ENCODE measurements around the gene PIP5K1B. TPM values are rescaled to one million over a fixed set of nuclear protein-coding genes. Genes with fewer than 3 reads are reported as not detected.

PIP5K1B gene
- total RNA-seq, 1 donor from 2014 or later: 0.15 TPM

- DNase-seq (ENCODE audit: low read depth): no peak
Measured at GRCh38 chr9:68907910-68908309, 202.9 kb downstream of the PIP5K1B start.

DNA sequence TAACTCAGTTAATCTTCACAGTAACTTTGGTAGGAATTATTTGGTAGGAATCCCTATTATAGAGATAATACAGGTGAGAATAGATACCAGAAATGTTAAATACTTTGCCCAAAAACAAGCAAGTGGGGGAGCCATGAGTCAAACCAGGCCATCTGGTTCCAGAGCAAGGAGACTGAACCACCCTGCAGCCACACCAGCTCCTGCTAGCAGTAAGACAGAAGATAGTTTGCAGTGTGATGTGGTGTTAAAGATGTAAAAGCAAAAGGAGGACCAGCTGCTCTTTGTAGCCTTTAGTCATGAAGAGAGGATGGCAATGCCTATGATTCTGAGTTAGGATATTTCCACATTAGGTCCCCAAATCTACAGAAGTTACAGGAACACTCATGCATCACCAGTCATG, 207.5 kb downstream of the PIP5K1B start:
- no peak for DNase-seq (ENCODE audit: low read depth)

DNA sequence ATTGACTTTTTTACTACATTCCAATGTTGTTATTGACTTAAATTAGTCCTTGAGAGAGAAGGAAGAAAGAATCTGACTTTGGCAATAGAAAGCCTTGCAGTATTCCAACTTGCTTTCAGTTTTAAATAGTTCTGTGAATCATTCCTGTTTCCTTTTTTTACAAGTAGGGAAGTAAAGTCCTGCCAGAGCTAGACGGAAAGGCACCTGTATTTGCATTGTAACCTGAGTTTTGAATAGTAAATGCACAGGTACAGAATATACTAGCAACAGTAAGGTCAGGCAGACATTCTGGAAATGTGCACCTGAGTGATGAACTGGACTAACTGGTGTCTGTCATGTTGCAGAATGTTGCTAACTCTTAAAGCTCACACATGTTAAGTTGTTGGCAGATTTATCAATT, 208.0 kb downstream of the PIP5K1B start:
- peak; percentile 4 for DNase-seq (ENCODE audit: low read depth)

- no peak for DNase-seq (ENCODE audit: low read depth)
Measured at GRCh38 chr9:68914751-68915150, 209.7 kb downstream of the PIP5K1B start.

GRCh38 chr9:68919661-68920060, 214.6 kb downstream of the PIP5K1B start:
- no peak for DNase-seq (ENCODE audit: low read depth)

DNA sequence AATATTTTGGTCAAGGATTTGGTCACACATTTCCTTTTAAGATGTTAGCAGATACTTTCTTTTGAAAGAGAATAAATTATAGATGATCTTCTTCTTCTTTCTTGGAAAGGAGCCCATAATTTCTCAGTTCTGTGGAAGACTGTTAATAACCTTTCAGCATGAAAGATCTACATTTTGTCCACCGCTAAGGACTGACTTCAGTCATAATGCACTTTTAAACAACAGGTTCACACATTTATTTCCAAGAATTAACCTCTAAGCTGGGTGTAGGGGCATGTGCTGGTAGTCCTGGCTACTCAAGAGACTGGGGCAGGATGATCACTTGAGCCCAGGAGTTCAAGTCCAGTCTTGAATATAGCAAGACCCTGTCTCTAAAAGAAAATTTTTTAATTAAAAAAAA, 215.9 kb downstream of the PIP5K1B start:
- no peak for DNase-seq (ENCODE audit: low read depth)

- DNase-seq (ENCODE audit: low read depth): no peak
Measured at GRCh38 chr9:68923480-68923879, 218.4 kb downstream of the PIP5K1B start.

DNA sequence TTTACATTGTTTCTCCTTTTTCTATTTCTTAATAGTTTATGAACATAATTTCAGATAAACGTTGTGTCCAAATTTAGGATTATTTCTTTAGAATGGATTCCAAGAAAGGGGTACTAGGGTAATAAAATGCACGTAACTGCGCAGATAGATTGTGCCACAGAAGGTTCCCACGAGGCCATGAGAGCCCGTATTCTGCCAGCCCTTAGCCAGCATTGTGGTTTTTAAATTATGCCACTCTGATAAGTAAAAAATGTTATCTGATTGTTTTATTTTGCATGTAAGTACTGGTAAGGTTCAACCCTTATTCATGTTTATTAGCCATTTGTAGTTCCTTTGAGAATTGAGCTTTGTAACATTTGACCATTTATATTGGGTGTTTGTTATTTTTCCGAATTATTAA, 220.1 kb downstream of the PIP5K1B start:
- no peak for DNase-seq (ENCODE audit: low read depth)

- DNase-seq (ENCODE audit: low read depth): no peak
Measured at GRCh38 chr9:68927165-68927564, 222.1 kb downstream of the PIP5K1B start.

DNA sequence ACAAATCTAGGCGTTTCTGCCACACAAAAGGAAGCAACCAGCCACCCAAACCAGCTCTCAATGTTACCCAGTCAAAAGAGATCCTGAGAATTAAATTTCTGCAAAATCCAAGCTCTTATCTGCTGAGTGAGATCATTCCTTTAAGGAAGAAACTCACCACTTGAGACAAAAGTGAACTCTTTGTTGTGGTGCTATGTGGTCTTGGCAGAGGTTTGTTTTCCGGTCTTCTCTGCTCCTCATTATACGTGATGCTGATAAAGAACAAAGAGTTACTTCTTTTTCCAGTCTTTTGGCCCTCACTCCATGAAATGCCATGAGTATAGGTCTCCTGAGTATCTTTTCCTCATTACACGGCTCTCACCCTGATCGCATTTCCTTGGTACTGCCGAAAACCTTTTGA, 226.8 kb downstream of the PIP5K1B start:
- DNase-seq (ENCODE audit: low read depth): no peak

DNA sequence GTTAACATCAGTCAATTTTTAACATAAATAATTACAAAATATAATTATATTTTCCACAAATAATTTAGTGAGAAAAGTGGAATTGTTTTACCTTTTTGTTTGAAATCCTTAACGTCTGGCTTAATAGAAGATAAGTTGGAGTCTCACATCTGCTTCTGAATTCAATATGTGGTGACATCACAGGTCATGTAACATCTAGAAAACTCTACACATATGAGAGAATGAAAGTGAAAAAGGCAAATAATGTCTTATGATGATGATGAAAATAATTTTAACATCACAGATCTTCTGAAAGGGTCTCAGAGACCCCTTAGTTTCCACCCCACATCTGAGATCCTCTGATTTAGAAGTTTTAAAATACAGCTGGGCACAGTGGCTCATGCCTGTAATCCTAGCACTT, 227.4 kb downstream of the PIP5K1B start:
- DNase-seq (ENCODE audit: low read depth): no peak

DNA sequence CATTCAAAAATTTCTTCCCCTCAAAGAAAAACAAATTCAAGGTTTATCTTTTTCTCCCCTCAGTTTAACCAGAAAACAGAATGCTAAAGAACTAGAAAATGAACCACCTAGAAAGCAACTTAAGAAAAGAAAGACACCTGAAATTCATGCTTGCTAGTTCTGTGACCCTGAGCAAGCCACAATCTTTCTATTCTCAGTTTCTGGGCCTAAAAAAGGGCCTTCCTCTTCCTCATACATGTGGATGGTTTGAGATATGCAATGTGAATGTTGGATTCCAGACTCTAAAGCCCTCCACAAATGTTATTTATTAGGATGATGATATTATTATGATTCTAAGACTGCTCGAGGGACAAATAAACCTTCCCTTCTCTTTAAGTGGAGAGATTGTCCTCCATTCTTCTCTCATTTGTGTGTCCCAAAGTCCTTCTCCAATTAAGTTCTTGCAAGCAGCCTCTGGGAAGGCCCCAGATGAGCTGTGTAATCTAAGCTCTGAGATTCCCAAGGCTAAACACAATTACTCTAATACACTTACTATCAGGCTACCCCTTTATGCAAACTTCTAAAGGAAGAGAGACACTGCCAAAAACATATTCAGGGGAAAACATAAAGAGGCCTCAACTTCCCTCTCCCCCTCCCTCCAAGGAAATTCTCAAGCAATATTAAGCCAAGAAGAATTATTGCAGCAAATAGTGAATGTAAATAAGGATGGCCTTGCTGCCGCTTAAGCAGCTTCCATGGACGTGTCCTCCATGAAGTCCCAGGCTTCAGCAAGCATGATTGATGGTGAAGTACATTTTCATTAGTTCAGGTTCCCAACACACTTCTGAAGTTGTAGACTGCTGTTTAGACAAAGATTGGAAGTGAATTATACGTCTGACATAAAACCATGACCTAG, 228.6 kb downstream of the PIP5K1B start:
- no peak for DNase-seq (ENCODE audit: low read depth)

GRCh38 chr9:68934329-68934644, 229.2 kb downstream of the PIP5K1B start:
- peak; percentile 9 for DNase-seq (ENCODE audit: low read depth)

- DNase-seq (ENCODE audit: low read depth): no peak
Measured at GRCh38 chr9:68940573-68940972, 235.5 kb downstream of the PIP5K1B start.

GRCh38 chr9:68941780-68942459, 236.9 kb downstream of the PIP5K1B start:
- DNase-seq (ENCODE audit: low read depth): no peak

GRCh38 chr9:68942790-68943189, 237.8 kb downstream of the PIP5K1B start:
- no peak for DNase-seq (ENCODE audit: low read depth)

GRCh38 chr9:68947015-68947414, 242.0 kb downstream of the PIP5K1B start:
- peak; percentile 3 for DNase-seq (ENCODE audit: low read depth)

DNA sequence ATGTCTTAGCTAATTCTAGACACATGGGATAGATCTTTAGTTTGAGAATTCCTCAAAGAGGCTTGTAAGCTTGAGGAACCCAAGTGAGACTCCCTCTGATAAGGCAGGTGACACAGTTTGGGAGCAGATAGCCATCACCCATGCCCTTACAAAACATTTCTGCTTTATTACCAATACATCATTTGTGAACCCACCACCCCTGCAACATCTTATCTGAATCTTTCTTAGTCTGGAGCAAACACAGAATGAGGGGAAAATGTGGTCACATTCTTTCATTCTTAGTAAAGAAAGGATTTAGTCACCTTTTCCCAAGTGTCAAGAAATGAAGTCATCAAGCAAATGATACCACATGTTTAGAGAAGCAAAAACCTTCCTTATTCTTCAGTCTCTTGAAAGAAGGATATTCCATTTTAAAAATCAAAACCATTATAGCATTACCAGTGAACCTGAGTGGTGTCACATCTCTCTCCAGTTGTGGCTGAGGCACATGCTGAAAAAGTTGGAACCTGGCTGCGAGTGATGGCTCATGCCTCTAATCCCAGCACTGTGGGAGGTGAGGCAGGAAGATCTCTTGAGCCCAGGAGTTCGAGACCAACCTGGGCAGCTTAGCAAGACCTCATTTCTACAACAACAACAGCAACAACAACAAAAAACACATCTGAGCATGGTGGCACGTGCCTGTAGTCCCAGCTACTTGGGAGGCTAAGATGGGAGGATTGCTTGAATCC, 243.0 kb downstream of the PIP5K1B start:
- DNase-seq (ENCODE audit: low read depth): no peak

DNA sequence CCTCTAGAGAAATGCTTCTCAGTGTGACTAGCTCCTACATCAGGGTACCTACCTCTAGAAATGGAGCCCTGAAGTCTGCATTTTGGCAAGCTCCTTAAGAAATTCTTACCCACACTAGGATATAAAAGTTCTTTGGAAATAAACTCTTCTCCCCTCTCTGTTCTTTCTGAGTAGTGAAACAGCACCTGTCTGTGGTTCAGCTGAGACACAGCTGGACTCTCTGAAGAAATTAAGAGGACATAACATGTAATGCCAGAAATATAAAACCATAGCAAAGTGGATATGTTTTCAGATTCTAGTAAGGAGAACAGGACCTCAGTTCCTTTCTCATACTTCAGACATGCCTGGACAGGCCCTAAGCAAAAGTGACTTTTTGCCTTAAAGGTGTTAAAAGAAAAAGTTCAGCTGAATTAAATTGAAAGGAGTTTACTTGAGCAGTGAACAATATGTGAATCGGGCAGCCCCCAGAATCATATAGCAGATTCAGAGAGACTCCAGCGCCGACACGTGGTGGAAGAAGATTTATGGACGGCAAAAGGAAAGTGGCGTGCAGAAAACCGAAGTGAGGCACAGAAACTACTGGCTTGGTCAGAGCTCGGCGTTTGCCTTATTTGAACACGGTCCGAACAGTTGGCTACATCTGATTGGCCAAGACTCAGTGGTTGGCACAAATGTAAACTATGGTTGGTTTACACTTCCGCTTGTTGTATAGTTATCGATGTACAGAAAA, 244.4 kb downstream of the PIP5K1B start:
- DNase-seq (ENCODE audit: low read depth): no peak

DNA sequence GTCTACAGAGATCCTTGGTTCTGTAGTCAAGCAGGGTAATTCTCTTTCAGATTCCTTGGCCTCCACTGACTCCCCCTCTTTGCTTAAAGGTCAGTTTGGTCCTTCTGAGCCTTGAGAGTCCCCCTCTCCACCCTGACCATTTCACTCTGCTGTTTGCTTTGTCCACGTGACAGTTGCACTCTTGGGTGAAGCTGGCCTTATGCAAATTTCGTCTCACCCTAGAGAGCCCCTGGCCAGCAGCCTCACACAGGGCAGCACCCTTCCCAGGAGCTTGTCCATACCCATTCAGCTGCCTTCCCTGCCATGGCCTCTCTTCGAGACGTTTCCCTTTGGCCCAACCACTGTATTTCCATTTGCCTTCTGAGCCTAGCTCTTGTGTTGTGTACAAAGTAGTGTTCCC, 245.1 kb downstream of the PIP5K1B start:
- no peak for DNase-seq (ENCODE audit: low read depth)

DNA sequence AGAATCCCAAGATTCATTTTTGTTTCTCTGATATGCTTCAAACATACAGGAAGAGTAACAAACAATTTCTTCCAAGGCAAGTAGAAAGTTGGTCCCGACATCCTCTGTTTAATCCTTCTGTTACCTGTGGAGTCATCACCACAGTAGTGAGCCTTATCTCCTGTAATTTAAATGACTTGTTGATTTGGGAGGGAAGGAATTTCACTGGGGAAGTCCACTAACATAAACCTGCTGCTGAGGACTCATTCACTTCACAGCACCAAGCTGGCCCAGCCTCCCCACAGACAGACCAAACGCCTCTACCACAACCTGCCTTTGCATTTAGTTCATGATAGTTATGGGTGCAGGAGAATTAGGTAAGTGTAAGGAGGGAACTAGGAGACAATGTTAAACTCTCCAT, 245.6 kb downstream of the PIP5K1B start:
- DNase-seq (ENCODE audit: low read depth): no peak
